HepG2 (cell line): ENCODE results near the gene PDE9A. TPM values are rescaled to one million over a fixed set of nuclear protein-coding genes. Genes with fewer than 3 reads are reported as not detected.

Source experiments
- KIAA2018 ChIP-seq: sonication (generic); formaldehyde crosslinking; IDR thresholded peaks from 2 replicates; pipeline ENCODE4 v1.5.0; 2020; ENCODE audit warnings: mild to moderate bottlenecking, missing genetic modification reagents, borderline replicate concordance
- polyA plus RNA-seq, 8 experiments: library from polyadenylated mRNA; depleted of rRNA in 3 of 8; stranded (reverse) in 7 of 8; unstranded in 1 of 8; fragments of >200 nt; fragmentation: Illumina TruSeq in 4 of 8; extraction: Trizol in 4 of 8; gene quantifications; 2 replicates each; pipeline versions ENCODE4 v1.2.1 to v1.2.3, GENCODE V29; 2011 to 2016; ENCODE audit warnings: low read depth in 4 of 8, missing spikeins in 1 of 8, mixed read lengths in 1 of 8; ENCODE audit not compliant: insufficient read depth in 1 of 8
- total RNA-seq, 5 experiments: library from RNA; depleted of rRNA; stranded (reverse); fragments of >200 nt; fragmentation: Illumina TruSeq; extraction: Trizol; gene quantifications; 2 replicates each; pipeline ENCODE4 v1.2.3, GENCODE V29; 2016; ENCODE audit warnings: low read depth in 1 of 5

The PDE9A gene
- total and polyA plus RNA-seq, 2 of the 13 experiments (the other 11 are each of a cell fraction or from before 2014, with no cell fraction given), result 4.6 to 19.7 TPM

GRCh38 chr21:42672699-42673458, 19.5 kb downstream of the PDE9A start (continued):
- no peak for TF ChIP-seq KIAA2018 (CRISPR knock-in tag)
